PC-3 (cell line): Measurements from ENCODE around the gene TSPAN12.
A peak's percentile ranks its signal among the peaks of the same experiment; 100 is the strongest.

ENCODE experiments used
- EZH2 ChIP-seq: fragments of 300-600 bp; sonication (generic); IDR thresholded peaks from one replicate; pipeline ENCODE4 v1.6.1; 2017; ENCODE audit warnings: antibody characterized with exemption, mild to moderate bottlenecking, low read length; ENCODE audit not compliant: unreplicated experiment
- EZH2phosphoT487 ChIP-seq: fragments of 300-600 bp; sonication (generic); IDR thresholded peaks from 2 replicates; pipeline ENCODE4 v1.6.1; 2018; ENCODE audit warnings: mild to moderate bottlenecking, antibody characterized with exemption, low read length, borderline replicate concordance
- TF ChIP-seq, protein P1 (sequence below): fragments of 300-600 bp; sonication (generic); conservative IDR thresholded peaks from 2 replicates; pipeline ENCODE4 v1.5.1; 2017; ENCODE audit warnings: antibody characterized with exemption, low read depth, mild to moderate bottlenecking, low read length

DNA sequence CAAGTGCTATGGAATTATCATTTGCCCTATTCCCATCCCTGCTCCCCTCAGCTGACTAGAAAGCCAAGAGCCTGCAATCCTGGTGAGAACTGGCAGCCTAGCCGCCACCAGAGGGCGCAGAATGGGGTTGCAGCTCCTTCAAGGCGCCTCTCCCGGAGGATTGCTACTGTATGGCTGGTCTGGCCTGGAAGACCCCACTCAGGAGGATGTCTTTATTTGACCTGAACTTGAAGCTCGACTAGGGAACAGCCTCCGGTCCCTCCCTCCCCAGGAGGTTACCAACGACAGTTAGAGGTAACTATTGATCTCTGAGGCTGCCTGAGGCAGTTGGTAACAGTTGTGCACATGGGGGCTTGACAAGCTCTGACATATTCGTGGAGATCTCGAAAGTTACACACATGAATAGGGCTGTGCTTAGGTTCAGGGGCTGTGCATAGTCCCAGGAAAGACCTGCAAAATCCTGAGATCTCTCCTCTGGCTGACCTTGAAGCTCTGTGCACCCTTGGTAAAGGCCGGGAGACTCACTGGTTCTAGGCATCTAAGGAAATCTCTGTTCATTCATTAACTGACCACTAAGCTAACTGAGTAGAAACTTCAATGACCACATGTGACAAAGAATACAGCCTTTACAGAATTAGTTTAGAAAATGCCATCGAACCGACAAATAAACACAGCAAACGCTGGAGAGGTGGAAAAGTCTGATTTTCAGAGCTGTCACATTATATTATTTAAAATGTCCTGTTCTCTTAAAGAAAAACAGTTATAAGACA lies 65.7 kb downstream of the TSPAN12 start:
- TF ChIP-seq, protein P1, sequence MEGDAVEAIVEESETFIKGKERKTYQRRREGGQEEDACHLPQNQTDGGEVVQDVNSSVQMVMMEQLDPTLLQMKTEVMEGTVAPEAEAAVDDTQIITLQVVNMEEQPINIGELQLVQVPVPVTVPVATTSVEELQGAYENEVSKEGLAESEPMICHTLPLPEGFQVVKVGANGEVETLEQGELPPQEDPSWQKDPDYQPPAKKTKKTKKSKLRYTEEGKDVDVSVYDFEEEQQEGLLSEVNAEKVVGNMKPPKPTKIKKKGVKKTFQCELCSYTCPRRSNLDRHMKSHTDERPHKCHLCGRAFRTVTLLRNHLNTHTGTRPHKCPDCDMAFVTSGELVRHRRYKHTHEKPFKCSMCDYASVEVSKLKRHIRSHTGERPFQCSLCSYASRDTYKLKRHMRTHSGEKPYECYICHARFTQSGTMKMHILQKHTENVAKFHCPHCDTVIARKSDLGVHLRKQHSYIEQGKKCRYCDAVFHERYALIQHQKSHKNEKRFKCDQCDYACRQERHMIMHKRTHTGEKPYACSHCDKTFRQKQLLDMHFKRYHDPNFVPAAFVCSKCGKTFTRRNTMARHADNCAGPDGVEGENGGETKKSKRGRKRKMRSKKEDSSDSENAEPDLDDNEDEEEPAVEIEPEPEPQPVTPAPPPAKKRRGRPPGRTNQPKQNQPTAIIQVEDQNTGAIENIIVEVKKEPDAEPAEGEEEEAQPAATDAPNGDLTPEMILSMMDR, result peak; percentile 92
- TF ChIP-seq EZH2 (no peak), EZH2phosphoT487 (no peak)
